Measurements from ENCODE around the gene FAM184B. TPM values are rescaled to one million over a fixed set of nuclear protein-coding genes. Genes with fewer than 3 reads are reported as not detected.

The FAM184B gene
- total and polyA plus RNA-seq, 2 of the 4 experiments (the other 2 are of a cell fraction) = 0.07 to 0.18 TPM

GRCh38 chr4:17665346-17665745 is 116.1 kb downstream of the FAM184B start:
- no peaks in the 10 kb centered on the region for H3K9me3 ChIP-seq (ENCODE audit: control insufficient read depth, insufficient read depth, low read length)
- H3K4me1 ChIP-seq (ENCODE audit: control insufficient read depth, insufficient read depth, low read length) = no peaks in the 10 kb centered on the region
- H3K14ac ChIP-seq (replicated peaks; ENCODE audit: low read depth, low read length) = no peak overlapping the region
- no peak overlapping the region for H3K4me2 ChIP-seq (ENCODE audit: low read depth, low read length)
- no peak overlapping the region for H4K5ac ChIP-seq (ENCODE audit: low read depth, low read length)
- H2BK20ac ChIP-seq (ENCODE audit: low read depth, low read length) = no peak overlapping the region
- no peak overlapping the region for H3K4ac ChIP-seq (ENCODE audit: low read depth, low read length)
- H3K23ac ChIP-seq (ENCODE audit: low read depth, low read length) = no peak overlapping the region
- H4K20me1 ChIP-seq (ENCODE audit: insufficient read depth, low read length) = no peaks in the 10 kb centered on the region
- H3K36me3 ChIP-seq (ENCODE audit: control insufficient read depth, insufficient read depth, low read length) = no peaks in the 10 kb centered on the region
- no peak overlapping the region for H2AFZ ChIP-seq (replicated peaks; ENCODE audit: low read length, poor library complexity)
- H3K9ac ChIP-seq (ENCODE audit: low read depth, low read length) = no peak overlapping the region
- no peak overlapping the region for H3K18ac ChIP-seq (ENCODE audit: low read depth, low read length)
- no peak overlapping the region for H3K56ac ChIP-seq (ENCODE audit: extremely low read depth, insufficient read depth, low read length)
- no peaks in the 10 kb centered on the region for H3K9me1 ChIP-seq (ENCODE audit: insufficient read depth, low read length)
- 33% methylated on average over 1 of the region's 1 CpG; no CpG with 5 or more reads in 1 of the 2 experiments for WGBS, 2 experiments (ENCODE audit: extremely low coverage in 2 of 2, insufficient read length in 1 of 2)
- no peak overlapping the region for H2AK9ac ChIP-seq (replicated peaks; ENCODE audit: low read depth, low read length, poor library complexity)
- H4K91ac ChIP-seq (ENCODE audit: insufficient read depth, low read depth, low read length) = no peak overlapping the region
- no peak overlapping the region for H3K27ac ChIP-seq (ENCODE audit: insufficient read depth, low read length)
- peaks cover 2% of the 10 kb centered on the region; the same call in 1 of the 2 replicates for H3K27me3 ChIP-seq (ENCODE audit: control insufficient read depth, insufficient read depth, low read length)
- no TSS peak for BruUV-seq (replicated peaks)
- H3K4me3 ChIP-seq (ENCODE audit: insufficient read depth, low read depth, low read length) = no peak overlapping the region
- H2AK5ac ChIP-seq (ENCODE audit: low read depth, low read length) = no peak overlapping the region
- DNase-seq = no peak
- ChIA-PET CTCF (no interaction called here), POLR2A (ENCODE audit: unreplicated experiment) (no interaction called here)
- intact Hi-C loops (cut with micrococcal nuclease) = no loop called here
- dilution Hi-C loops (cut with HindIII; ENCODE audit: low sequenced_read_pairs, unreplicated experiment) = no loop called here
- in situ Hi-C loops (cut with MboI; ENCODE audit: low sequenced_read_pairs) = no loop called here
- no peaks in the 10 kb centered on the region for H3K79me1 ChIP-seq (ENCODE audit: low read depth in 1 of 2, low read length in 2 of 2)
- H2BK120ac ChIP-seq (ENCODE audit: low read depth, low read length) = no peak overlapping the region
- H2BK15ac ChIP-seq (ENCODE audit: low read depth, low read length) = no peak overlapping the region
- no peak for ATAC-seq (ENCODE audit: low read depth)
- TF ChIP-seq RFX5 (IDR thresholded peaks at IDR 0.05; ENCODE audit: low read depth, low read length) = no peak
- TF ChIP-seq NFE2L2 (IDR thresholded peaks at IDR 0.05; ENCODE audit: low read depth, low read length) = no peak
- no peak for TF ChIP-seq CEBPB (IDR thresholded peaks at IDR 0.05; ENCODE audit: low read depth, low read length)
- no peak for TF ChIP-seq SMC3 (IDR thresholded peaks at IDR 0.05; ENCODE audit: low read depth, low read length)
- TF ChIP-seq, protein P1, sequence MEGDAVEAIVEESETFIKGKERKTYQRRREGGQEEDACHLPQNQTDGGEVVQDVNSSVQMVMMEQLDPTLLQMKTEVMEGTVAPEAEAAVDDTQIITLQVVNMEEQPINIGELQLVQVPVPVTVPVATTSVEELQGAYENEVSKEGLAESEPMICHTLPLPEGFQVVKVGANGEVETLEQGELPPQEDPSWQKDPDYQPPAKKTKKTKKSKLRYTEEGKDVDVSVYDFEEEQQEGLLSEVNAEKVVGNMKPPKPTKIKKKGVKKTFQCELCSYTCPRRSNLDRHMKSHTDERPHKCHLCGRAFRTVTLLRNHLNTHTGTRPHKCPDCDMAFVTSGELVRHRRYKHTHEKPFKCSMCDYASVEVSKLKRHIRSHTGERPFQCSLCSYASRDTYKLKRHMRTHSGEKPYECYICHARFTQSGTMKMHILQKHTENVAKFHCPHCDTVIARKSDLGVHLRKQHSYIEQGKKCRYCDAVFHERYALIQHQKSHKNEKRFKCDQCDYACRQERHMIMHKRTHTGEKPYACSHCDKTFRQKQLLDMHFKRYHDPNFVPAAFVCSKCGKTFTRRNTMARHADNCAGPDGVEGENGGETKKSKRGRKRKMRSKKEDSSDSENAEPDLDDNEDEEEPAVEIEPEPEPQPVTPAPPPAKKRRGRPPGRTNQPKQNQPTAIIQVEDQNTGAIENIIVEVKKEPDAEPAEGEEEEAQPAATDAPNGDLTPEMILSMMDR (conservative IDR thresholded peaks at IDR 0.05; ENCODE audit: low read depth, low read length) = no peak
- no peak for TF ChIP-seq FOS (IDR thresholded peaks at IDR 0.05; ENCODE audit: low read depth, low read length)
- TF ChIP-seq RCOR1 (IDR thresholded peaks at IDR 0.05; ENCODE audit: insufficient replicate concordance, low read length) = no peak
- TF ChIP-seq, protein P2, sequence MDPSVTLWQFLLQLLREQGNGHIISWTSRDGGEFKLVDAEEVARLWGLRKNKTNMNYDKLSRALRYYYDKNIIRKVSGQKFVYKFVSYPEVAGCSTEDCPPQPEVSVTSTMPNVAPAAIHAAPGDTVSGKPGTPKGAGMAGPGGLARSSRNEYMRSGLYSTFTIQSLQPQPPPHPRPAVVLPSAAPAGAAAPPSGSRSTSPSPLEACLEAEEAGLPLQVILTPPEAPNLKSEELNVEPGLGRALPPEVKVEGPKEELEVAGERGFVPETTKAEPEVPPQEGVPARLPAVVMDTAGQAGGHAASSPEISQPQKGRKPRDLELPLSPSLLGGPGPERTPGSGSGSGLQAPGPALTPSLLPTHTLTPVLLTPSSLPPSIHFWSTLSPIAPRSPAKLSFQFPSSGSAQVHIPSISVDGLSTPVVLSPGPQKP (IDR thresholded peaks at IDR 0.05; ENCODE audit: borderline replicate concordance, low read depth, low read length) = no peak
- no peak for TF ChIP-seq MAFK (IDR thresholded peaks at IDR 0.05; ENCODE audit: low read depth, low read length)
- TF ChIP-seq POLR2A (IDR thresholded peaks at IDR 0.05; ENCODE audit: low read depth, low read length) = no peak
- H2BK5ac ChIP-seq (ENCODE audit: low read depth, low read length, poor library complexity, severe bottlenecking) = no peak overlapping the region
- H4K8ac ChIP-seq (ENCODE audit: low read depth in 2 of 2, low read length in 2 of 2) = no peak overlapping the region
